GM18507 (cell line): ENCODE measurements around the gene EIF2AK3.
"Not testable (repeated sequence)": the region's sequence is repeated elsewhere in the genome, so short reads cannot be mapped to it uniquely, and the experiment has no call there.

Experiments
- DNase-seq: peaks from one replicate; pipeline ENCODE4 v3.0.0; 2011; ENCODE audit warnings: low read depth; ENCODE audit not compliant: insufficient read length; ENCODE audit errors: extremely low spot score
- FAIRE-seq: peaks from 2 replicates; lab custom pipeline; 2011; peaks lifted over from hg19 to GRCh38; lab: Jason Lieb, UNC

EIF2AK3 gene

GRCh38 chr2:88556026-88556425 lies 71.2 kb downstream of the EIF2AK3 start:
- FAIRE-seq (no peak), DNase-seq (no peak)

GRCh38 chr2:88554189-88554588 lies 73.1 kb downstream of the EIF2AK3 start:
- FAIRE-seq (no peak), DNase-seq (no peak)

GRCh38 chr2:88549616-88550292 lies 77.5 kb downstream of the EIF2AK3 start:
- FAIRE-seq: no peak
- DNase-seq: no peak

- FAIRE-seq, DNase-seq: not testable (repeated sequence)
Measured at GRCh38 chr2:88546291-88546690, 81.0 kb downstream of the EIF2AK3 start.

GRCh38 chr2:88545118-88545517 lies 82.1 kb downstream of the EIF2AK3 start:
- DNase-seq (no peak), FAIRE-seq (no peak)

GRCh38 chr2:88543541-88544057 lies 83.7 kb downstream of the EIF2AK3 start:
- DNase-seq: no peak
- no peak for FAIRE-seq

GRCh38 chr2:88542668-88543067 lies 84.6 kb downstream of the EIF2AK3 start:
- no peak for DNase-seq

GRCh38 chr2:88540346-88540745 lies 86.9 kb downstream of the EIF2AK3 start:
- DNase-seq: no peak
- FAIRE-seq: no peak

More at GRCh38 chr2:88542668-88543067, 84.6 kb downstream of the EIF2AK3 start:
- FAIRE-seq: no peak

- DNase-seq (no peak), FAIRE-seq (no peak)
Measured at GRCh38 chr2:88538362-88538917, 88.8 kb downstream of the EIF2AK3 start.

GRCh38 chr2:88537640-88538039 lies 89.6 kb downstream of the EIF2AK3 start:
- DNase-seq (no peak), FAIRE-seq (no peak)

GRCh38 chr2:88530081-88530480 lies 97.2 kb downstream of the EIF2AK3 start:
- no peak for FAIRE-seq
- DNase-seq: no peak

- FAIRE-seq (no peak), DNase-seq (no peak)
Measured at GRCh38 chr2:88521445-88522073, 105.7 kb downstream of the EIF2AK3 start.

- DNase-seq (no peak), FAIRE-seq (no peak)
Measured at GRCh38 chr2:88517759-88518201, 109.5 kb downstream of the EIF2AK3 start.
